HG02852 (cell line): ENCODE results near the gene MGMT.

Source experiments
- ATAC-seq: cut with Tn5 transposase; IDR thresholded peaks from one replicate; pipeline ENCODE4 v1.9.1; 2021; ENCODE audit warnings: mild to moderate bottlenecking, moderate library complexity; ENCODE audit not compliant: unreplicated experiment

MGMT gene

DNA sequence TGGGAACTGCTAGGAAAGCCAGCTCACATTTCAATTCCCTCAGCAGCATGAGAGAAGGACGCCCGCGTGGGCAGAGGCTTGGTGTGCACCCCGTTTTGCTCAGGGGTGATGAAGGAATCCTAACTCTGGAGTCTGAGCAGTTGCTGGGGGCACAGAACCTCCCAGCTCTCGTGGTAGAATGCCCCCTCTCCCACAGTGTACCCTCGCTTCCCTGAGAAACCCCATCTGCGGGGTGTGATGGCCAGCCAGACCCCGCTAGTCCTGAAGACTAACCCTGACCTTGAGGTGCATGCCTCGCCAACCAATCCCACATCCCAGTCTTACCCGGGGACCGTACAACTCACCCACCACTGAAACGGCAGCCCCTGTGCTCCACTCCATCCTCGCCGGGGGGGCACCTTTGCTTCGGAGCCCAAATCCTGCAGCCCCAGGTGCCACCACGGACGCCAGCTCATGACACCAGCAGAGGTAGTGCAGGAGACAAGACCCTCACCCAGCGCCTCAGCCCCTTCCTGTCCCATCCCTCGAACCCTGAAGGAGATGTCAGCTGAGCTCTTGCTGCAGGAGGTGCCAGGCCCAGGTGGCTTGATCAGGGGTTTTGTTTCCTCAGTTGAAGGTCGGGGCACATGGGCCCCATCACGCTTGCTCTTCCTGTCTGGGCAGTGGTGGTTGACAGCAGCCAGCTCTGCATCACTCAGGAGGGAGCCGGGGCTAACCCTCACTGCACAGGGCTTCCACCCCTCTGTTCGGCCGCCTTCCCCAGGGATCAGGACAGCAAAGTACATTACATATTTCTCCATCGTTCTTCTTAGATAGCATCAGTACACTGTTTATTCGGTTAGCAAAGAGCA lies 236.5 kb downstream of the MGMT start:
- no peak for ATAC-seq

DNA sequence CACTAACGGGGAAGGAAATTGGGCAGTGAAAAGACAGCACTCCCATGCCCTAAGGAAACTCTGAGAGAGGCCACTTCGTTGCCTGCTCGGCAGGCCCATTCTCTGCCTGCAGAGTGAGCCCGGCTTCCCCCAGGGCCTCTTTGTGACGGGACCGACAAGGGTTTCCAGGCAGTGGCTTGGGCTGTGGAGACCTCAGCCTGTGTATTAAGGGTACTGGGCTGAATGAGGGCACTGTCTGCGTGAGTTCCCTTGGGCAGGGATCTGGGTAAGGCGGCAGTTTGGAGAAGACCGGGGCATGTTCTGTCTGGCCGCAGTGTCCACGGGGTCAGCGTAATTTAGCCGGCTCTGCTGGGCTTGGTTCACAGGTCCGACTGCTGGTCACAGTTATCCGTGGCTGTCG lies 237.2 kb downstream of the MGMT start:
- no peak for ATAC-seq

DNA sequence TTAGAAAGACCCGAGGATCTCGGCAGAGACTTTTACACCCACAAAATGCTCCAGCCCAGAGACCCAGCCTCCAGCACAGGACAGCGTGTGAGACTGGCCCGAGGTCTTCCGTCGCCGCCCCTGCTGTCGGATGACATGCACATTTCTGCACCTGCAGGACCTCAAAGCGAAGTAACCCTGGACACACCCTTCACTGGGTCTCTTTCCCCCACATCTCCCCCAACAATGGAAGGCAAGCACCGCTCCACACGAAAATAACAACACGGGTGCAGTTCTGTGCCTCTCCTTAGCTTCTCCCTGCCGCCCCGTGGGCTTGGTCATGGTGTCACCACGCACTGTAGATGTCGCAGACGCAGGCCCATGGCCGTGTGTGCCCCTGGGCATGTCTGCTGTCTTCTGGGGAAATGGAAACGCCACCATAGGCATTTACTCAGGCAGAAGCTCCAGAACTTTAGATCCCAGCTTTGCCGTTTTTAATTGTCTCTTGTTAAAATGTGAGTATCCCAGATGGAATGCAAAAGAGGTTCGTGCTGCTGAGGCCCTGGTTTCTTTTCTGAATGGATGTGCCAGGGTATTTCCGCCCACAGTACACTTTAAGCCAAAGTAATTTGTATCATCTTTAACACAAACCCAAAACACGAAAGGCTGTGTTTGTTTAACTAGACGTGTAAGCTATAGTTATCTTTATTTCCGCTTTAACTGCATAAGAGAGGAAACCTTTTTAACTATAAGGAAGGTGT lies 237.9 kb downstream of the MGMT start:
- no peak for ATAC-seq

DNA sequence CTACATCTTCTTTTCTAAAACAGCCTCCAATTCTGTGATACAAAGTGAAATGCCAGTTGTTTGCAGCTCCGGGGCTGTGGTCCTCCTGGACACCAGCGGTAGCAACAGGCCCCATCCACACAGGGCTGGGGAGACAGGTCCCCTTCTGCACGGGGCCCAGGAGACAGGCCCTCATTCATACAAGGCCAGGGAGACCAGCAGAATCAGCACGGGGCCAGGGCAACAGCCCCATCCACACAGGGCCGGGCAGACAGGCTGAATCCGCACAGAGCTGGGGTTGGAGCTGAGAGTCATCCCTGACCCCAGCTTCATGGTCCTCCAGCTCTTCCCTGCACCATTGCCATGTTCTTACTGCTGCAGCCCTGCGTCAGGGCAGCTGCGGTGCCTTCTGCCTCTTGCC lies 238.6 kb downstream of the MGMT start:
- ATAC-seq, result no peak

DNA sequence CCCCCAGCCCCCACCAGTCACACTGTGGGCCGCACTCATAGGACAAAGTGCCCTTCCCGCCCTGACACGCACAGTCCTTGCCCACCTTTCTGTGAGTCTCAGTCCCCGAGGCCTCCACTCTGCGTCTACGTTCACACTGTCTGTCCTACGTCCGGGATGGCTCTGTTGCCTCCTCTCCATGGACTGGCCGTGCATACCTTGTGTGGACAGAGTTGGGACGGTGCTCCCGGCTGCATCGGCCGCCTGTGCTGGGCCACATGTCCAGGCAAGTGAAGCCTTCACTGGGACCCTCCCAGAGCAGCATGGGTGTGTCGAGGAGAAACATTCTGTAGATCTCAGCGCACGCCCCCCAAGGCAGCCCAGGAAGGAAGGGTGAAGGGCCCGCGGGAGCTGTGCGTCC lies 239.0 kb downstream of the MGMT start:
- no peak for ATAC-seq

DNA sequence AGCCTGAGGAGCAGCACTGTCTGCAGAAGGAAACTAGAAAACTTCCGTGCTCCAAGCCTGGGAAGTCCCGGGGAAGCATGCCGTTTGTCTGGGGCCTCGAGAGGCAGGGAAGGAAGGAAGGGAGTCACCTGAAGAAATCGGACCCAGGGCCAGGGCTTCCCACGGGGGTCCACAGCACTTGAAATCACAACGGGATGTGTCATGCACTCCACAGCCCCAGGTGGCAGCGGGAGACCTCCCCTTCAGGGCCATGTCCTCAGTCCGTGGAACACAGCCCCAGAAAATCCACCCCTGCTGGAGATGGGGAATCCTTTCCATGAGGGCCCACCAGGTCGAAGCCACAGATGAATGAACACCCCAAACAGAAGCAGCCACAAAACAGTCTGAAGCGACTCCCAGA lies 239.5 kb downstream of the MGMT start:
- no peak for ATAC-seq

DNA sequence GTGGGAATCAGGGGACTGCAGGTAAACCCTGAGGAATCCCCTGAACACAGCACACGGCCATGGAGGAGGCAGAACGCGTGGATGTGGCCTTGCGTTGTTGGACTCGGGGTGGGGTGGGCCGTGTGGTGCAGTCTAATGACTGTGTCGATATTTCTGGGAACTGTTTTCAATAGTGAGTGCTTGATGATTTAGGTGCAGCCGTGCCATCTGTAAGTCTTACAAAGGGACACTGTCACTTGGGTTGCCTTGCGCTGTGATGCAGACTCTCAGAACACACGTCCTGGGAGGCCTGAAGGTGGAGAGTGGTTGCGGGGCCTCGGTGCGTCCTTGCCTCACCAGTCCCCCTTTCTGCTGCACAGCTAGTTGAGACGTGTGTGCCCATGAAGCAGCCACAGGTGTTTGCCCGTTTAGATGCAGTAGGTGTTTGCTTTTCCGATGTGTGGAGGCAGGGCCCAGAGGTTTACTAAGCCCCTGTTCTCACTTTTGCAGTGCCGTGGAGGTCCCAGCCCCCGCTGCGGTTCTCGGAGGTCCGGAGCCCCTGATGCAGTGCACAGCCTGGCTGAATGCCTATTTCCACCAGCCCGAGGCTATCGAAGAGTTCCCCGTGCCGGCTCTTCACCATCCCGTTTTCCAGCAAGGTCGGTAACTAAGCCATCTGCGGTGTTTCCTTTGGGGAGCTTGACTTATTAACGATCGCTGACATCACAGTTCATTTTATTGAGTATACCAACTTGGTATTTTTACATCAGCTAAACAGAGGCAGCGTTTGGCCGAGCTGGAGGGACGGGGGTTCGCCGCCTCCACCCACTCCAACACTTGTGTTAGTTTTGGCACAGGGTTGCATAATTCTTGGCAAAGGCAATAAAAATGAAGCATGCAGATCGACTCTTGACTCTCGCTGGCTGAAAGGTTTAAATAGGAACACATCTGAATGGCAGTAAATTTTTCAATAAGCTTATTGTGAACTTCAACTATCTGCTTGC lies 240.7 kb downstream of the MGMT start:
- no peak for ATAC-seq

DNA sequence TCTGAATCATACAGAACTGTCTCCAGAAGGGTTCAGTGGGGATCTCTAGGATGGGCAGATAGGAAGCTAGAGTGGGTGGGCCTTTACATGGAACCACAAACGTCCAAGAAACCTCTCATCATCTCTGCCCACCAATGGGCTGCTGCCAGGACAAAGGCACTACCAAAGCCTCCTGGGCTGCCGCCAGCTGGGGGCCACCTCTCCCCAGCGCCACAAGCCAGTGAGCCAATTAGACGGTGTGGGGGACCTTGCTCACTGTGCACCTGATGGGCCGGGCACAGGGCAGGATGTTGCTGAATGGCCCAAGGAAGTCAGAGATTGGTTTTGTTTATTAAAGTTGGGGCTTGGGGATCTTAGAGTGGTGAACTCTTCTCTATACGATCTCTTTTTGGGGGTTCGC lies 242.1 kb downstream of the MGMT start:
- no peak for ATAC-seq

DNA sequence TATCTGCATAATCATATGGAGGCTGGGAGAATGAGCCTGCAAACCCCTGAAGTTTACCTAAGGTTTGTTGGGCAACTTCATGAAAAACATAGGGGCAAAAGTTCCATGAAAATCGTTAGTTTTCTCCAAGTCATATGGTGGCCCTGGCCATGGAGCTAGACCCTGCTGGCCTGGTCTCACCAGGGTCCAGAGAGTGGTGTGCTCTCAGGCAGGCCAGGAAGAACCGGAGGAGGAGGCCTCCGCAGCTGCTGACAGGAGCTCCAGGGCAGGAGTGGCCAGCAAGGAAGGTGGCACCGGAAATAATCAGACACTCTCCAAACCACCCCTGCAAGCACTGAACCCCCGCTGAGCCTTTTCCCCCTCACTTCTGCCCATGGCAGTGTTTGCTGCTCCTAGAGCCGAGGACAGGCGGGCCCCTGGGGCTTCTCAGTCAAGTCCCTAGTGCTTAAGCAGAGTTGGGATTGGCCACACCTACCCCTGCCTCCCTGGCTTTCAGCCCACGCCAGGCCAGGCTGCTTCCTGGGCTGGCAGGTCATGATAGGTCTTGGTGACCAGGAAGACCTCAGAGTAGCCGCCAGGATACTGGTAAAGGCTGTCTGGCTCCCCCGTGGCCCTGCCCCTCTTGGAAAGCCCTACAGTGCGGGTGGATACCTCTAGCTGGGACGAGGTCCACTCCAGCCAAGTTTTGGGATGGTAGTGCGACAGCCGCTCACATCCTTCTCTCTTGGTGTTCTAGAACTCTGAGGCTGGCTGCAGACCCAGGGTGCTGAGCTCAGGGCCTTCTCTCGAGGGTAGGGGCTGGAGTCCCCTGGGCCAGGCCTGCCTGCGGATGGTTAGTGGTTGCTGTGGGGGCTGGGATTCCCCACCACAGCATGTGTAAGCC lies 242.8 kb downstream of the MGMT start:
- no peak for ATAC-seq

DNA sequence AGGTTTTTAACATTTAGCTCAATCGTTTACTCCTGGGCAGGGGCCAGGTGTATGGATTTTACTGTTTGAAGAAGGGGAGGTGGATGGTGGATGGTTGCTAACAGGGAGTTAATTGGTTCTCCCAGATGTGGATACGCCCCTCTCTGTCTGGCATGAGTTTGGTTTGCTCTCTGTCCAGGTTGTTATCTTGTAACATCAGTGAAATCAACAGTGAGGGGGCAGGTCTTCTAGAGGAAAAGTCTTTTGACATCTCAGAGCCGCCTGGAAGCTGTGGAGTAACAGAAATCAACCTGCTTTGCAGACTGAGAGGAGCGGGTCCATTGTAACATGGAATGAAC lies 243.4 kb downstream of the MGMT start:
- no peak for ATAC-seq

DNA sequence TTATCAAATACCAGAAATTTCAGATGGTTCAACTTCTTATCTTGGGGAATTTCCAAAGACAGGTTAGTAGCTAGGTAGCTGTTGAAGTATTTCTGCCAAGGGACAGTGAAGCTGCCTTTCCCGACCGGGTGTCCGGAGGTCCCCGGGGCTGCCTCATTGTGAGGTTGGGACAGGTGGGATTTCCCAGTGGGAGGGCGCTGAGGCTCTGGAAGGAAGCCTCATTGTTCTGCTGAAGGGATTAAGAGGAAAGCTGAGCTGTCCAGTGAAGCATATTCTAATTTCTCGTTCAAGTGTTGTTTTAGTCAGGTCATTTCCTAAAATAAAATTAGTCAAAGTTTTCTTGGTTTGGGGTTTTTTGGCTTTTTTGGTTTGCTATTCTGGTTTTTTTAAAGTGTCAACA lies 244.2 kb downstream of the MGMT start:
- ATAC-seq, result no peak

DNA sequence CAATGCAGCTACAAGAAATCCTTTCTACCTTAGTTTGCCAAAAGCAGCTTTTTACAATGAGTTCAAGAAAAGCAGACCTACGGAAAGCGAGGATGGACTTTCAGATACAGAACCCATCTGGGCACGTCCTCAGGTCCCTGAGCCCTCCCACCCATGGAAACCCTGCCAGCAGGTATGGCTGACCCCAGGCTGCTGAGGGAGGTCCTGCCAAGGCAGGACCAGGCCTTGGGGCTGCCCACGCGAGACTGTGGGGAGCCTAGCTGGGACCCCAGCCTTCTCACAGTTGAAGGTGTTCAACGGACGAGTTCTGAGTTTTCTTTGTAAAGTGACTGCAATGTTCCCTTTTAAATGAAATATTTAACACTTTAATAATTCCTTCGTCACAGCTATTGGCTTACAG lies 245.0 kb downstream of the MGMT start:
- ATAC-seq, result no peak

DNA sequence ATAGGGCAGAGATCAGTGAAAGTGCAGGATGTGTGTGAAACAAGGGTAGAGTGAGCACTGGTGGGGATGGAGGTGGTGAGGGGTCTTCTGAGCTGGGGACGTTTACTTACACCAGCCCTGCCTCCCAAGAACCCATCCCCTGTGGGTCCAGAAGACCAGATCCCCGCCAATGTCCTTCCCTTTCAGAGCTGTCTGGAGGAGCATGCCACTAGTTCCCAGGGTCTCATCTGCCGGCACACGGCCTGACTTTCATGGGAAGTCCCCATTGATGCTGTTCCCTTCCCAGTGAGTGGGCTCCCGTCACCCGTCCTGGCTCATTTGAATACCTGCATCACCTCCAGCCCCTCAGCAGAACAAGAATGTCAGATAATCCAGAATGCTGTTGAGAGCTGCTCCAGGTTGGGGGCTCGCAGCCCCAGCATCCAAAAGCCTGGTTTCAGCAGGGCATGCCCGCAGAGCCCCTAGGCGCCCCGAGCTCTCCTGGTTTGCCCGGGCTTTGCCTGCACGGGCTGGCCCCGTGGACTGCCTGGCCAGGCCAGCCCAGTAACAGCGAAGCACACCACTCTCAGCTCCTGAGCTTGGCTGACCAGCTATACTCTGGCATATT lies 246.7 kb downstream of the MGMT start:
- no peak for ATAC-seq

DNA sequence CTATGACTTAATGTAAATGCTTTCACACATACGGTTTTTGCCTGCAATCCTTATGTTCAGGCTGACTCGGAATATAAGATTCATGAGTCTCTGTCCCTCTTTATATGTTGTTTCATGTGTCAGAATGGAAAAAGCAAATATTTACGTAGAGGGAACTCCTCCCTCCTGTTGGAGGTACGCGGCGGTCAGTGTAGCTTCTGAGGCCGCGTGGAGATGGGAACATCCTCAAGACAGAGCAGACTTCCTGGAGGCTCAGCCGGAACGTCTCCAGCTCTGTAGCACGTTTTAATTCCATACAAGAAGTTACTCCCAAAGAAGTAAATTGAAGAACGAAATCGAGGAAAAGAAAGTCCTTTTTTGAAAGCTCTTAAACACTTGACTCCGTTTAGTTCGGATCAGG lies 248.8 kb downstream of the MGMT start:
- no peak for ATAC-seq

DNA sequence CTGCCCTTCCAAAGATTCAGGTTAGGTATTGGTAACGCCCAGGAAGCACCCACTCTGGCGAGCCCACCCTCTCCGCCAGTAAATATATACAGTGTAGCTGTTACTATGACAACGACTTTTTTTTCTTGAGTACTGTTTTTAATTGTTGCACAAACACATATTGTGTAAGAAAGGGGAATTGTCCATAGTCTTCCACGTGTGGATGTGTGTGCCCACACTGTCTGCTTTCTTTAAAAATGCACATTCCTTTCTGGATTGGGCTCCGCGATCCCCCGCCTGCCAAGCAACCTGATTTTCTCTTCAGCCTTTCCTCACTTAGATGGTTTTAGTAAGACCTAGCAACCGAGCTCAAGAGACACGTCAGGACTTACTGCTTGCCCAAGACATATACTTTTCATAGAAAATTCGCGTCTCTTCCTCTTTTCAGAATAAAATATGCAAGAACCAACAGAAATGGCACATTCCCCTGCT lies 249.2 kb downstream of the MGMT start:
- ATAC-seq, result no peak

DNA sequence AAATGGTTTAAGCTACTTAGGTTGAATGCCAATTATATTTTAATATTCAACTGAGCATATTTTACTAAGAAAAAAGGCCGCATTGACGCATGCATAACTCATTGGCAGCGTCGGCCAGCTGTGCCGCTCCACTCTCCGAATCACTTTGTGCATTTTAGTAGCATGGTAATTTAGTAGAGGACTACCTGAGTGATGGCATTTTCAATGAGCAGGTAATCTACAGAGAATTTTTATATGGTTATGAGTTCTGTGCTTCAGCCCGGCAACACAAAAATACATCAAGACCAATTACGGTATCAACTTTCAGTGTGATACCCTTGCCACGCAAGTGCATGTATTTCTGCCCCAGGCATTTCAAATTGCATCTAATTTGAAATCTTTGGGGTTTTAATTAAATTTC lies 249.8 kb downstream of the MGMT start:
- ATAC-seq, result no peak

DNA sequence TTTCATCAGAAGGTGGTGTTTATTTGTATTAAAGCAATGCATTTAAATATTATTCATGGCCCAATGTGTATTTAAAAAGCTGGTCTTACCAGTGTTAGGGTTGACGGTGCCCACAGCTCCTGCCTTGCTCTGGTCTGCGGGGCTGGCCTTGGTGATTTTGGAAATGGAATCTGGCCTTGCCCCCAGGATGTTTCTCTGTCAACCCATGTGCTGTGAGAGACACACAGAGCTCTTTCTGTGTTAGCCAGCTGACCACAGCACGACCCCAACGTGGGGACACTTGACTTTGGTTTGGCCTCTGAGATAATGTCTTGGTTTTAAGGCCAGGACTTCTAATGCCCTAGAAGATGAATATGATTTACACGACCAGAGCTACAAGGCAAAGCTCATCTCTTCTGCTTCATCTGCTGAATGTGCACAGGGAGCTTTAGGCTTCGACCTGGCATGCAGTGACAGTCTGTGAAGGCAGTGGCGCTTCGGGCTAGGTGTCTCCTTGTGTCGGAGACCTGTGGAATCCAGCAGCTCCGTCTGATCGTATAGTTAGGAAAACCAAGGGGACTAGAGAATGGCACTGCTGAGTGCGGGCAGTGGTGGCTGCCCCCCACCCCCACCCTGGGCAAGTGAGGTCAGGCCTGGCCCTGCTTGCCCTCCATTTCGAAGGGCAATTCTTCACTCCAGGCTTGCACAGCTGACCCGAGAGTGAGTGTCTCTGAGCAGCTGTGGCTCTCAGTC lies 250.9 kb downstream of the MGMT start:
- no peak for ATAC-seq

DNA sequence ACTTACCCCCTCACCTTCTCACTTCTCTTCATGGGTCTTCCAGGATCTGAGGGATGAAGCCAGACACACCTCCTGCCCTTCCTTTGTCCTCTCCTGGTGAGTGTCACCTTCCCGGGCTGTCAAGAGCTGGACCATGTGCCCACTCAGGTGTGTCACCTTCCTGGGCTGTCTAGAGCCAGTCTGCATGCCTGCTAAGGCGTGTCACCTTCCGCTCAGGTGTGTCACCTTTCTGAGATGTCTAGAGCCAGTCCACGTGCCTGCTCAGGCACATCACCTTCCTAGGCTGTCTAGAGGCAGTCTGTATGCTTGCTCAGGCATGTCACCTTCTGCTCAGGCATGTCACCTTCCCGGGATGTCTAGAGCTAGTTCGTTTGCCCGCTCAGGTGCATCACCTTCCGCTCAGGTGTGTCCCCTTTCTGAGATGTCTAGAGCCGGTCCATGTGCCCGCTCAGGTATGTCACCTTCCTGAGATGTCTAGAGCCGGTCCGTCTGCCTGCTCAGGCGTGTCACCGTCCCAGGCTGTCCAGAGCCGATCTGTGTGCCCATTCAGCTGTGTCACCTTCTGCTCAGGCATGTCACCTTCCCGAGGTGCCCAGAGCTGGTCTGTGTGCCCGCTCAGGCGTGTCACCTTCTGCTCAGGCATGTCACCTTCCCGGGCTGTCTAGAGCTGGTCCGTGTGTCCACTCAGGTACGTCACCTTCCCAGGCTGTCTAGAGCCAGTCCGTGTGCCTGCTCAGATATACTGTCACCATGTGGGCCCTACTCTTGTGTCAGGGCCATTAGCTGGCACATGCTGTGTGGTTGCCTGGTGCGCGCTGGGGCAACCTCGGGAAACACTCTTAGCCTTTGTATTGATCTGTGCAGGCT lies 251.7 kb downstream of the MGMT start:
- no peak for ATAC-seq
